Measurements from ENCODE around the gene PSD2. TPM values are rescaled to one million over a fixed set of nuclear protein-coding genes. Genes with fewer than 3 reads are reported as not detected.

The PSD2 gene
- total RNA-seq, 1 experiment from 2014 or later, result 0.79 TPM

GRCh38 chr5:139816566-139816965 lies 21.0 kb downstream of the PSD2 start:
- POLR2A ChIA-PET, result no interaction called here
- Histone ChIP-seq H4K20me1 (ENCODE audit: insufficient read depth) (no peaks in the 10 kb centered on the region), H3K9ac (ENCODE audit: low read length) (no peak overlapping the region), H3K9me3 (ENCODE audit: control insufficient read depth in 1 of 2, insufficient read depth in 1 of 2, low read depth in 1 of 2, low read length in 2 of 2) (peaks cover 0 to 4% of the 10 kb centered on the region in 2 experiments; a peak in 1 of 4 replicates), H3K79me2 (ENCODE audit: insufficient read depth, low read length) (no peaks in the 10 kb centered on the region), H2AFZ (ENCODE audit: low read depth, low read length, poor library complexity, severe bottlenecking) (no peak overlapping the region), H3K4me3 (replicated peaks in 1 of 2; ENCODE audit: low read depth in 1 of 2, low read length in 2 of 2) (no peak overlapping the region), H3K4me2 (ENCODE audit: low read length) (no peak overlapping the region), H3K36me3 (ENCODE audit: control insufficient read depth in 1 of 2, insufficient read depth in 2 of 2, low read length in 2 of 2) (no peaks in the 10 kb centered on the region), H3K9me2 (ENCODE audit: insufficient read depth) (no peaks in the 10 kb centered on the region), H3K27me3 (ENCODE audit: insufficient read depth, low read length) (no peaks in the 10 kb centered on the region), H3K4me1 (ENCODE audit: control insufficient read depth in 1 of 2, insufficient read depth in 2 of 2, low read length in 2 of 2) (no peaks in the 10 kb centered on the region), H3K27ac (ENCODE audit: low read depth, low read length) (no peak overlapping the region)
- DNase-seq (ENCODE audit: low read depth, low spot score) (no peak), ATAC-seq (no peak)
- no TSS peak for BruUV-seq (replicated peaks)
- intact Hi-C loops (cut with micrococcal nuclease), result no loop called here
- RAD21 ChIA-PET (ENCODE audit: low non-redundant PET in 1 of 2, low total read pairs in 2 of 2, uncharacterized antibody in 2 of 2, unreplicated experiment in 2 of 2), result no interaction called here
- no peak for TF ChIP-seq YY1 (IDR thresholded peaks at IDR 0.05; ENCODE audit: extremely low read depth, insufficient replicate concordance, low read depth, low read length)
- no peak for TF ChIP-seq SP1 (IDR thresholded peaks at IDR 0.05; ENCODE audit: low read depth)
- TF ChIP-seq CBX3 (IDR thresholded peaks at IDR 0.05; ENCODE audit: low read depth), result no peak
- TF ChIP-seq CEBPB (IDR thresholded peaks at IDR 0.05; ENCODE audit: low read depth), result no peak
- TF ChIP-seq RAD21 (IDR thresholded peaks at IDR 0.05; ENCODE audit: low read depth), result no peak
- no peak for TF ChIP-seq FOSL1 (IDR thresholded peaks at IDR 0.05; ENCODE audit: low read depth)
- no peak for TF ChIP-seq SIN3A (IDR thresholded peaks at IDR 0.05; ENCODE audit: low read depth)
- no peak for TF ChIP-seq TCF7L2 (IDR thresholded peaks at IDR 0.05; ENCODE audit: borderline replicate concordance, extremely low read depth, insufficient read depth, insufficient read length)
- no peak for TF ChIP-seq CTCF (IDR thresholded peaks at IDR 0.05 in 2 of 3, conservative IDR thresholded peaks at IDR 0.05 in 1 of 3; ENCODE audit: borderline replicate concordance in 1 of 3, insufficient read depth in 1 of 3, low read depth in 2 of 3, low read length in 2 of 3)
- no peak for TF ChIP-seq ZNF274 (IDR thresholded peaks at IDR 0.05; ENCODE audit: low read depth, low read length)
- TF ChIP-seq ZFX (IDR thresholded peaks at IDR 0.05), result no peak
- TF ChIP-seq EGR1 (IDR thresholded peaks at IDR 0.05; ENCODE audit: low read depth), result no peak
- no peak for TF ChIP-seq ELF1 (IDR thresholded peaks at IDR 0.05; ENCODE audit: borderline replicate concordance, low read depth)
- TF ChIP-seq EZH2phosphoT487 (IDR thresholded peaks at IDR 0.05; ENCODE audit: borderline replicate concordance), result no peak
- TF ChIP-seq ATF3 (IDR thresholded peaks at IDR 0.05), result no peak
- no peak for TF ChIP-seq MAX (IDR thresholded peaks at IDR 0.05)
- TF ChIP-seq ZBTB33 (IDR thresholded peaks at IDR 0.05; ENCODE audit: extremely low read depth, insufficient replicate concordance, low read length), result no peak
- no peak for TF ChIP-seq POLR2A (IDR thresholded peaks at IDR 0.05; ENCODE audit: borderline replicate concordance, extremely low read depth, insufficient read depth, insufficient read length)
- CTCF ChIA-PET, result no interaction called here
